HCT116 (cell line): ENCODE results near the gene FDXACB1. TPM values are rescaled to one million over a fixed set of nuclear protein-coding genes. Genes with fewer than 3 reads are reported as not detected.

Source experiments
- ATAC-seq: fragments of 200-7000 bp; cut with Tn5 transposase; 2 replicates; pipeline ENCODE4 v1.9.1; 2020; ENCODE audit warnings: mild to moderate bottlenecking, moderate library complexity
- BruUV-seq: library from RNA; stranded (reverse); fragments of 400-500 nt; replicated peaks from 2 replicates; lab custom pipeline; 2021; lab: Mats Ljungman, UMichigan
- CTCF ChIA-PET: fragments of 300-600 bp; sonication (Branson Sonifier 250); formaldehyde crosslinking; loops from one replicate; lab custom pipeline; 2021; ENCODE audit warnings: antibody characterized with exemption; lab: Charles Lee
- POLR2A ChIA-PET: fragments of 300-600, 350-600 bp; sonication (Branson Sonifier 250); formaldehyde crosslinking; loops from one replicate; lab custom pipeline; 2021; ENCODE audit warnings: antibody characterized with exemption; lab: Charles Lee
- RAD21 ChIA-PET, 2 experiments: fragments of 300-600 bp; sonication (Branson Sonifier 250); formaldehyde crosslinking; loops; one replicate each; lab custom pipeline; 2023; ENCODE audit warnings: low total read pairs in 2 of 2; ENCODE audit not compliant: uncharacterized antibody in 2 of 2, unreplicated experiment in 2 of 2, low non-redundant PET in 1 of 2; lab: Charles Lee
- DNase-seq: peaks from one replicate; pipeline ENCODE4 v3.0.0-alpha.2; 2010; ENCODE audit warnings: low read depth, low spot score
- H2AFZ ChIP-seq: fragments of 200-600 bp; shearing (Covaris generic), sonication (generic); 2 replicates; pipeline ENCODE4 v1.6.1; 2017; ENCODE audit warnings: low read depth, mixed run types, mixed read lengths, antibody characterized with exemption, low read length; ENCODE audit not compliant: poor library complexity, severe bottlenecking
- H3K27ac ChIP-seq: 2 replicates; pipeline ENCODE4 v1.5.1; 2012; ENCODE audit warnings: low read depth, low read length
- H3K27me3 ChIP-seq: fragments of 200-600 bp; sonication (generic); 2 replicates; pipeline ENCODE4 v1.6.1; 2016; ENCODE audit warnings: mixed run types, low read length, mixed read lengths; ENCODE audit not compliant: insufficient read depth
- H3K36me3 ChIP-seq, 2 experiments: fragments of 200-500 bp in 1 of 2; fragments of 200-600 bp in 1 of 2; sonication (Bioruptor generic) in 1 of 2; sonication (generic) in 1 of 2; 2 replicates each; pipeline versions ENCODE4 v1.5.1 to v1.6.1; 2014 to 2016; ENCODE audit warnings: low read length in 2 of 2, inconsistent platforms in 1 of 2, mixed read lengths in 1 of 2, mixed run types in 1 of 2; ENCODE audit not compliant: insufficient read depth in 2 of 2, control insufficient read depth in 1 of 2
- H3K4me1 ChIP-seq, 2 experiments: fragments of 200-600 bp in 1 of 2; sonication (generic) in 1 of 2; 2 replicates each; pipeline versions ENCODE4 v1.5.1 to v1.6.1; 2012 to 2017; ENCODE audit warnings: low read length in 2 of 2, inconsistent platforms in 1 of 2, mild to moderate bottlenecking in 1 of 2, mixed read lengths in 1 of 2, mixed run types in 1 of 2, moderate library complexity in 1 of 2; ENCODE audit not compliant: insufficient read depth in 2 of 2, control insufficient read depth in 1 of 2
- H3K4me2 ChIP-seq: fragments of 200-600 bp; sonication (generic); 2 replicates; pipeline ENCODE4 v1.6.1; 2017; ENCODE audit warnings: mixed run types, low read length, mixed read lengths
- H3K4me3 ChIP-seq, 2 experiments: fragments of 200-600 bp in 1 of 2; sonication (generic) in 1 of 2; replicated peaks in 1 of 2; 2 replicates each; pipeline ENCODE4 v1.5.1; 2011 to 2016; ENCODE audit warnings: low read length in 2 of 2, control low read depth in 1 of 2, low read depth in 1 of 2, mild to moderate bottlenecking in 1 of 2, mixed read lengths in 1 of 2, mixed run types in 1 of 2
- H3K79me2 ChIP-seq: fragments of 200-600 bp; sonication (generic); 2 replicates; pipeline ENCODE4 v1.6.1; 2017; ENCODE audit warnings: mild to moderate bottlenecking, mixed run types, low read length, moderate library complexity, mixed read lengths; ENCODE audit not compliant: insufficient read depth
- H3K9ac ChIP-seq: fragments of 200-600 bp; sonication (generic); 2 replicates; pipeline ENCODE4 v1.6.1; 2016; ENCODE audit warnings: low read length, mixed read lengths
- H3K9me2 ChIP-seq: fragments of 200-600 bp; sonication (generic), shearing (Covaris generic); 2 replicates; pipeline ENCODE4 v1.6.1; 2017; ENCODE audit warnings: mixed run types, mild to moderate bottlenecking, moderate library complexity; ENCODE audit not compliant: insufficient read depth
- H3K9me3 ChIP-seq, 2 experiments: fragments of 200-500 bp in 1 of 2; fragments of 200-600 bp in 1 of 2; sonication (Bioruptor generic) in 1 of 2; sonication (generic) in 1 of 2; 2 replicates each; pipeline ENCODE4 v1.6.1; 2014 to 2017; ENCODE audit warnings: low read length in 2 of 2, mixed read lengths in 2 of 2, inconsistent platforms in 1 of 2, low read depth in 1 of 2, mild to moderate bottlenecking in 1 of 2, mixed run types in 1 of 2, moderate library complexity in 1 of 2; ENCODE audit not compliant: control insufficient read depth in 1 of 2, insufficient read depth in 1 of 2
- H4K20me1 ChIP-seq: fragments of 200-600 bp; sonication (generic), shearing (Covaris generic); 2 replicates; pipeline ENCODE4 v1.6.1; 2017; ENCODE audit warnings: mixed run types, mild to moderate bottlenecking, moderate library complexity; ENCODE audit not compliant: insufficient read depth
- CEBPB ChIP-seq: IDR thresholded peaks from 2 replicates; pipeline ENCODE4 v1.6.1; 2012; ENCODE audit warnings: low read depth
- EGR1 ChIP-seq: IDR thresholded peaks from 2 replicates; pipeline ENCODE4 v1.6.1; 2012; ENCODE audit warnings: low read depth
- ELF1 ChIP-seq: IDR thresholded peaks from 2 replicates; pipeline ENCODE4 v1.6.1; 2012; ENCODE audit warnings: low read depth, borderline replicate concordance
- EZH2phosphoT487 ChIP-seq: fragments of 200-600 bp; IDR thresholded peaks from 2 replicates; pipeline ENCODE4 v1.6.1; 2018; ENCODE audit warnings: antibody characterized with exemption, borderline replicate concordance
- FOSL1 ChIP-seq: IDR thresholded peaks from 2 replicates; pipeline ENCODE4 v1.6.1; 2012; ENCODE audit warnings: low read depth
- JUND ChIP-seq: IDR thresholded peaks from 2 replicates; pipeline ENCODE4 v1.6.1; 2012
- POLR2AphosphoS5 ChIP-seq: IDR thresholded peaks from 2 replicates; pipeline ENCODE4 v1.6.1; 2011; ENCODE audit warnings: mild to moderate bottlenecking, low read depth, low read length, moderate library complexity
- SIN3A ChIP-seq: IDR thresholded peaks from 2 replicates; pipeline ENCODE4 v1.6.1; 2012; ENCODE audit warnings: low read depth
- SP1 ChIP-seq: IDR thresholded peaks from 2 replicates; pipeline ENCODE4 v1.6.1; 2012; ENCODE audit warnings: low read depth
- SRF ChIP-seq: IDR thresholded peaks from 2 replicates; pipeline ENCODE4 v1.6.1; 2012; ENCODE audit warnings: low read depth
- TCF7L2 ChIP-seq: IDR thresholded peaks from 2 replicates; pipeline ENCODE4 v1.7.0; 2011; ENCODE audit warnings: borderline replicate concordance, inconsistent platforms; ENCODE audit not compliant: insufficient read depth, insufficient read length; ENCODE audit errors: extremely low read depth
- YY1 ChIP-seq: IDR thresholded peaks from 2 replicates; pipeline ENCODE4 v1.6.1; 2011; ENCODE audit warnings: low read length, low read depth, moderate library complexity, mild to moderate bottlenecking; ENCODE audit not compliant: insufficient replicate concordance; ENCODE audit errors: extremely low read depth
- ZFX ChIP-seq: fragments of 450-650 bp; IDR thresholded peaks from 2 replicates; pipeline ENCODE4 v1.6.1; 2017
- intact Hi-C: fragments of 100-400 bp; cut with micrococcal nuclease; formaldehyde crosslinking; loops from 2 replicates; pipeline ENCODE4 v1.10.0; 2022
- total RNA-seq: library from RNA; stranded (reverse); gene quantifications from one replicate; pipeline ENCODE4 v1.2.1, GENCODE V29; 2021; ENCODE audit not compliant: unreplicated experiment
- TF ChIP-seq, protein P1 (sequence below): IDR thresholded peaks from 2 replicates; pipeline ENCODE4 v1.6.1; 2012
- TF ChIP-seq, protein P2 (sequence below): IDR thresholded peaks from 2 replicates; pipeline ENCODE4 v1.6.1; 2011; ENCODE audit warnings: mild to moderate bottlenecking, low read length, moderate library complexity; ENCODE audit not compliant: insufficient replicate concordance; ENCODE audit errors: extremely low read depth
- TF ChIP-seq, protein P3 (sequence below), 3 experiments: fragments of 200-600 bp in 1 of 3; sonication (generic) in 1 of 3; IDR thresholded peaks in 2 of 3; conservative IDR thresholded peaks in 1 of 3; 2 replicates each; pipeline ENCODE4 v1.5.1; 2012 to 2017; ENCODE audit warnings: low read depth in 2 of 3, low read length in 2 of 3, antibody characterized with exemption in 1 of 3, borderline replicate concordance in 1 of 3, control low read depth in 1 of 3, mild to moderate bottlenecking in 1 of 3, mixed read lengths in 1 of 3, mixed run types in 1 of 3, moderate library complexity in 1 of 3; ENCODE audit not compliant: insufficient read depth in 1 of 3
- TF ChIP-seq, protein P4 (sequence below): IDR thresholded peaks from 2 replicates; pipeline ENCODE4 v1.6.1; 2012
- TF ChIP-seq, protein P5 (sequence below): IDR thresholded peaks from 2 replicates; pipeline ENCODE4 v1.6.1; 2012; ENCODE audit warnings: low read depth

The FDXACB1 gene
- total RNA-seq, 1 experiment from 2014 or later = 3.8 TPM

DNA sequence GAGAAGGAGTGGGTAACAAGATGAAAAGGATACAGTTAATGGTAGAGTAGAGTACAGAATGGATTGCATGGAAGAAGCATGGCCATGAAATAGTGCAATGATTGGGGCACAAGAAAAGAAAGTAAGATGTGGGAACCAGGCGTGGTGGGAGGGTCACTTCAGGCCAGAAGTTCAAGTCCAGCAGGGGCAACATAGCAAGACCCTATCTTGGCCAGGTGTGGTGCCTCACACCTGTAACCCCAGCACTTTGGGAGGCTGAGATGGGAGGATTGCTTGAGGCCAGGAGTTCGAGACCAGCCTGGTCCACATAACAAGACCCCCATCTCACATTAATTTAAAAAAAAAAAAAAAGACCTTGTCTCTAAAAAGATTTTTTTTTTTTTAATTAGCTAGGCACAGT lies 38.3 kb upstream of the FDXACB1 start:
- ChIA-PET POLR2A (no interaction called here), CTCF (interaction anchor here (2.3 kb wide), 1 partner anchor 14 kb away, joined by 14 read pairs; no protein-coding TSS in a partner anchor)
- no peak overlapping the region for H3K4me2 ChIP-seq

More for the DNA sequence above, 38.3 kb upstream of the FDXACB1 start:
- Histone ChIP-seq H3K27me3 (peaks cover 8% of the 10 kb centered on the region; the same call in 1 of the 2 replicates), H3K27ac (no peak overlapping the region), H3K4me3 (no peak overlapping the region), H3K9me2 (no peaks in the 10 kb centered on the region)
- no peak for ATAC-seq
- TF ChIP-seq EZH2phosphoT487 (no peak), EGR1 (no peak), ELF1 (no peak), POLR2AphosphoS5 (no peak), TCF7L2 (no peak), YY1 (no peak), FOSL1 (no peak), JUND (no peak), ZFX (no peak), SIN3A (no peak), SRF (no peak), SP1 (no peak), CEBPB (no peak)
- TF ChIP-seq, protein P1, sequence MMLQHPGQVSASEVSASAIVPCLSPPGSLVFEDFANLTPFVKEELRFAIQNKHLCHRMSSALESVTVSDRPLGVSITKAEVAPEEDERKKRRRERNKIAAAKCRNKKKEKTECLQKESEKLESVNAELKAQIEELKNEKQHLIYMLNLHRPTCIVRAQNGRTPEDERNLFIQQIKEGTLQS = no peak
- TF ChIP-seq, protein P2, sequence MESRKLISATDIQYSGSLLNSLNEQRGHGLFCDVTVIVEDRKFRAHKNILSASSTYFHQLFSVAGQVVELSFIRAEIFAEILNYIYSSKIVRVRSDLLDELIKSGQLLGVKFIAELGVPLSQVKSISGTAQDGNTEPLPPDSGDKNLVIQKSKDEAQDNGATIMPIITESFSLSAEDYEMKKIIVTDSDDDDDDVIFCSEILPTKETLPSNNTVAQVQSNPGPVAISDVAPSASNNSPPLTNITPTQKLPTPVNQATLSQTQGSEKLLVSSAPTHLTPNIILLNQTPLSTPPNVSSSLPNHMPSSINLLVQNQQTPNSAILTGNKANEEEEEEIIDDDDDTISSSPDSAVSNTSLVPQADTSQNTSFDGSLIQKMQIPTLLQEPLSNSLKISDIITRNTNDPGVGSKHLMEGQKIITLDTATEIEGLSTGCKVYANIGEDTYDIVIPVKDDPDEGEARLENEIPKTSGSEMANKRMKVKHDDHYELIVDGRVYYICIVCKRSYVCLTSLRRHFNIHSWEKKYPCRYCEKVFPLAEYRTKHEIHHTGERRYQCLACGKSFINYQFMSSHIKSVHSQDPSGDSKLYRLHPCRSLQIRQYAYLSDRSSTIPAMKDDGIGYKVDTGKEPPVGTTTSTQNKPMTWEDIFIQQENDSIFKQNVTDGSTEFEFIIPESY = no peak
- TF ChIP-seq, protein P3, sequence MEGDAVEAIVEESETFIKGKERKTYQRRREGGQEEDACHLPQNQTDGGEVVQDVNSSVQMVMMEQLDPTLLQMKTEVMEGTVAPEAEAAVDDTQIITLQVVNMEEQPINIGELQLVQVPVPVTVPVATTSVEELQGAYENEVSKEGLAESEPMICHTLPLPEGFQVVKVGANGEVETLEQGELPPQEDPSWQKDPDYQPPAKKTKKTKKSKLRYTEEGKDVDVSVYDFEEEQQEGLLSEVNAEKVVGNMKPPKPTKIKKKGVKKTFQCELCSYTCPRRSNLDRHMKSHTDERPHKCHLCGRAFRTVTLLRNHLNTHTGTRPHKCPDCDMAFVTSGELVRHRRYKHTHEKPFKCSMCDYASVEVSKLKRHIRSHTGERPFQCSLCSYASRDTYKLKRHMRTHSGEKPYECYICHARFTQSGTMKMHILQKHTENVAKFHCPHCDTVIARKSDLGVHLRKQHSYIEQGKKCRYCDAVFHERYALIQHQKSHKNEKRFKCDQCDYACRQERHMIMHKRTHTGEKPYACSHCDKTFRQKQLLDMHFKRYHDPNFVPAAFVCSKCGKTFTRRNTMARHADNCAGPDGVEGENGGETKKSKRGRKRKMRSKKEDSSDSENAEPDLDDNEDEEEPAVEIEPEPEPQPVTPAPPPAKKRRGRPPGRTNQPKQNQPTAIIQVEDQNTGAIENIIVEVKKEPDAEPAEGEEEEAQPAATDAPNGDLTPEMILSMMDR (IDR thresholded peaks at IDR 0.05 in 2 of 3, conservative IDR thresholded peaks at IDR 0.05 in 1 of 3; ENCODE audit: borderline replicate concordance in 1 of 3, insufficient read depth in 1 of 3, low read depth in 2 of 3, low read length in 2 of 3) = no peak
- TF ChIP-seq, protein P4, sequence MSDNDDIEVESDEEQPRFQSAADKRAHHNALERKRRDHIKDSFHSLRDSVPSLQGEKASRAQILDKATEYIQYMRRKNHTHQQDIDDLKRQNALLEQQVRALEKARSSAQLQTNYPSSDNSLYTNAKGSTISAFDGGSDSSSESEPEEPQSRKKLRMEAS = no peak
- TF ChIP-seq, protein P5, sequence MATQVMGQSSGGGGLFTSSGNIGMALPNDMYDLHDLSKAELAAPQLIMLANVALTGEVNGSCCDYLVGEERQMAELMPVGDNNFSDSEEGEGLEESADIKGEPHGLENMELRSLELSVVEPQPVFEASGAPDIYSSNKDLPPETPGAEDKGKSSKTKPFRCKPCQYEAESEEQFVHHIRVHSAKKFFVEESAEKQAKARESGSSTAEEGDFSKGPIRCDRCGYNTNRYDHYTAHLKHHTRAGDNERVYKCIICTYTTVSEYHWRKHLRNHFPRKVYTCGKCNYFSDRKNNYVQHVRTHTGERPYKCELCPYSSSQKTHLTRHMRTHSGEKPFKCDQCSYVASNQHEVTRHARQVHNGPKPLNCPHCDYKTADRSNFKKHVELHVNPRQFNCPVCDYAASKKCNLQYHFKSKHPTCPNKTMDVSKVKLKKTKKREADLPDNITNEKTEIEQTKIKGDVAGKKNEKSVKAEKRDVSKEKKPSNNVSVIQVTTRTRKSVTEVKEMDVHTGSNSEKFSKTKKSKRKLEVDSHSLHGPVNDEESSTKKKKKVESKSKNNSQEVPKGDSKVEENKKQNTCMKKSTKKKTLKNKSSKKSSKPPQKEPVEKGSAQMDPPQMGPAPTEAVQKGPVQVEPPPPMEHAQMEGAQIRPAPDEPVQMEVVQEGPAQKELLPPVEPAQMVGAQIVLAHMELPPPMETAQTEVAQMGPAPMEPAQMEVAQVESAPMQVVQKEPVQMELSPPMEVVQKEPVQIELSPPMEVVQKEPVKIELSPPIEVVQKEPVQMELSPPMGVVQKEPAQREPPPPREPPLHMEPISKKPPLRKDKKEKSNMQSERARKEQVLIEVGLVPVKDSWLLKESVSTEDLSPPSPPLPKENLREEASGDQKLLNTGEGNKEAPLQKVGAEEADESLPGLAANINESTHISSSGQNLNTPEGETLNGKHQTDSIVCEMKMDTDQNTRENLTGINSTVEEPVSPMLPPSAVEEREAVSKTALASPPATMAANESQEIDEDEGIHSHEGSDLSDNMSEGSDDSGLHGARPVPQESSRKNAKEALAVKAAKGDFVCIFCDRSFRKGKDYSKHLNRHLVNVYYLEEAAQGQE = no peak
- TF ChIP-seq, all 23 proteins: peak for 0
- RAD21 ChIA-PET = no interaction called here
- Histone ChIP-seq H4K20me1 (no peaks in the 10 kb centered on the region), H3K9ac (no peak overlapping the region), H3K36me3 (no peaks in the 10 kb centered on the region), H3K4me1 (peaks cover 8 to 17% of the 10 kb centered on the region in 2 experiments; a peak in 3 of 4 replicates), H3K79me2 (no peaks in the 10 kb centered on the region), H3K9me3 (no peaks in the 10 kb centered on the region), H2AFZ (no peak overlapping the region)
- no TSS peak for BruUV-seq
- no peak for DNase-seq
- intact Hi-C loops = no loop called here
